Keratinocyte (primary cell): ENCODE results near the gene CSNK1D. TPM values are rescaled to one million over a fixed set of nuclear protein-coding genes. Genes with fewer than 3 reads are reported as not detected.
A peak's percentile ranks its signal among the peaks of the same experiment; 100 is the strongest.

Experiments used
- DNase-seq: peaks from one replicate; pipeline ENCODE4 v3.0.0-alpha.2; 2011; ENCODE audit warnings: low read depth, missing footprints, low spot score
- FAIRE-seq: peaks from 2 replicates; lab custom pipeline; 2011; peaks lifted over from hg19 to GRCh38; lab: Jason Lieb, UNC
- H2AFZ ChIP-seq: 2 replicates; pipeline ENCODE4 v1.6.0; 2012; ENCODE audit warnings: low read length, control low read depth, inconsistent platforms; ENCODE audit not compliant: control insufficient read depth
- H3K27ac ChIP-seq: 2 replicates; pipeline ENCODE4 v1.5.1; 2011; ENCODE audit warnings: low read length; ENCODE audit not compliant: control insufficient read depth, insufficient read depth
- H3K27me3 ChIP-seq: 3 replicates; pipeline ENCODE4 v1.6.0; 2011; ENCODE audit warnings: low read length; ENCODE audit not compliant: control insufficient read depth, insufficient read depth; ENCODE audit errors: extremely low read depth
- H3K36me3 ChIP-seq, 2 experiments: 2 replicates in 1 of 2; 3 replicates in 1 of 2; pipeline ENCODE4 v1.5.1; 2011; ENCODE audit warnings: low read length in 2 of 2, mild to moderate bottlenecking in 1 of 2; ENCODE audit not compliant: control insufficient read depth in 2 of 2, insufficient read depth in 2 of 2; ENCODE audit errors: extremely low read depth in 1 of 2
- H3K4me1 ChIP-seq: 3 replicates; pipeline ENCODE4 v1.5.1; 2011; ENCODE audit warnings: low read length; ENCODE audit not compliant: control insufficient read depth, insufficient read depth; ENCODE audit errors: extremely low read depth
- H3K4me2 ChIP-seq: 3 replicates; pipeline ENCODE4 v1.6.0; 2011; ENCODE audit warnings: low read depth, low read length; ENCODE audit not compliant: control insufficient read depth, insufficient read depth; ENCODE audit errors: extremely low read depth
- H3K4me3 ChIP-seq, 3 experiments: fragments of 200-600 bp in 1 of 3; sonication (generic) in 1 of 3; 2 replicates in 2 of 3; 3 replicates in 1 of 3; pipeline ENCODE4 v1.5.1; 2011 to 2016; ENCODE audit warnings: low read length in 3 of 3, mild to moderate bottlenecking in 3 of 3, control low read depth in 2 of 3, inconsistent platforms in 1 of 3, low read depth in 1 of 3, mixed read lengths in 1 of 3, mixed run types in 1 of 3, moderate library complexity in 1 of 3; ENCODE audit not compliant: control insufficient read depth in 2 of 3, insufficient read depth in 2 of 3; ENCODE audit errors: extremely low read depth in 1 of 3
- H3K79me2 ChIP-seq: 2 replicates; pipeline ENCODE4 v1.6.0; 2012; ENCODE audit warnings: low read length; ENCODE audit not compliant: control insufficient read depth, insufficient read depth
- H3K9ac ChIP-seq: 3 replicates; pipeline ENCODE4 v1.6.0; 2011; ENCODE audit warnings: low read length; ENCODE audit not compliant: control insufficient read depth, insufficient read depth; ENCODE audit errors: extremely low read depth
- H3K9me1 ChIP-seq: 3 replicates; pipeline ENCODE4 v1.6.0; 2011; ENCODE audit warnings: low read length; ENCODE audit not compliant: control insufficient read depth, insufficient read depth; ENCODE audit errors: extremely low read depth
- H3K9me3 ChIP-seq: 2 replicates; pipeline ENCODE4 v1.5.1; 2012; ENCODE audit warnings: low read depth, low read length; ENCODE audit not compliant: control insufficient read depth
- H4K20me1 ChIP-seq: 3 replicates; pipeline ENCODE4 v1.6.0; 2011; ENCODE audit warnings: low read length; ENCODE audit not compliant: control insufficient read depth, insufficient read depth; ENCODE audit errors: extremely low read depth
- EZH2 ChIP-seq: IDR thresholded peaks from one replicate; pipeline ENCODE4 v1.6.1; 2012; ENCODE audit warnings: inconsistent platforms, mild to moderate bottlenecking, low read length, moderate library complexity
- dilution Hi-C: fragments of 300-500 bp; cut with MboI; formaldehyde crosslinking; loops from one replicate; pipeline ENCODE4 v1.7.0; 2020; ENCODE audit warnings: low sequenced_read_pairs; ENCODE audit not compliant: extremely low pct_ligation_motif_present
- polyA plus RNA-seq, 5 experiments: library from polyadenylated mRNA; depleted of rRNA in 3 of 5; stranded (reverse) in 3 of 5; stranded (forward) in 1 of 5; unstranded in 1 of 5; fragments of >200 nt; gene quantifications; 1 replicate in 1 of 5; 2 replicates in 3 of 5; 3 replicates in 1 of 5; pipeline versions ENCODE4 v1.2.1 to v1.2.3, GENCODE V29; 2011 to 2012; ENCODE audit warnings: missing spikeins in 2 of 5, low read depth in 1 of 5, low replicate concordance in 1 of 5
- TF ChIP-seq, protein P1 (sequence below), 3 experiments: IDR thresholded peaks in 1 of 3; conservative IDR thresholded peaks in 1 of 3; optimal IDR thresholded peaks in 1 of 3; 2 replicates in 2 of 3; 3 replicates in 1 of 3; pipeline versions ENCODE3 to v1.5.1; 2011; ENCODE audit warnings: low read length in 3 of 3, mild to moderate bottlenecking in 3 of 3, moderate library complexity in 2 of 3, control low read depth in 1 of 3, inconsistent platforms in 1 of 3; ENCODE audit not compliant: insufficient read depth in 2 of 3; ENCODE audit errors: extremely low read depth in 1 of 3

CSNK1D gene
- polyA plus RNA-seq, 1 donor (not counting 4 experiments of a cell fraction or from before 2014, with no cell fraction given) = 86.0 TPM

DNA sequence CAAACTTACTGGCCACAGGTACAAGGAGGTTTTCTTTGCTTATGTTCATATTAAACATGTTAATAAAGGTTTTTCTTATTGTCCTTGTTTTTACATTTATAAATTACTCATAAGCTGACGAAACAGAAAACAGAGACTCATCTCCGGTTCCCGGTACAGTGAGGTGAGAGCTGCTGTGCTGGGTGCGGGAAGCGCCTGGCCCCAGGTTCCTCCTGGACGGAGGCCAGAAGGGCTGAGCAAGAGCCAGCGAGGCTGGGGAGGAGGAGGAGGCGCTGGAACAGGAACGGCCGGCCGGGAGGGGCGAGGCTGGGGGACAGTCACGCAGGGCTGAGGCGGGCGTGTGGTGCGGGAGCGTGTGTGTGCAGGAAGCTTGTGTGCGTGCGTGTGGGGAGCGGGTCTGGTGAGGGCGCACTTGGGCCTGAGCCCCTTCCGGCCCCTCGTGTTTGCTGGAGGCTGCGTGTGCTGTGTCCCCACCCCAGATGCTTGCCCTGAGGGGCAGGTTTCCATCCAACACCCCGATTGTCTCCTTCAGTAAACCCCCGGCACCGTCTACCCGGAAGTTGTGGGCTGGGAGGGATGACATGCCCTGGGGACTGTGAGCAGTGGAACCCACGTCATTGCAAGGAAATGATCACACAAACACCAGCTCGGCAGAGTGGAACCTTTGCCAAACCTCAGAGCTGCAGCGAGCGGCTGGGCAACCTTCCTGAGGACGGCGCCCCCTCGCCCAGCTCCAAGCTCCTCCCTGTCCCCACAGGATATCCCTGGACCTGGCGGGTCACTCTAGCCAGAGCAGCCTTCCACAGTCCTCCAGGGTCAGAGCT is 24.4 kb upstream of the CSNK1D start:
- TF ChIP-seq, protein P1, sequence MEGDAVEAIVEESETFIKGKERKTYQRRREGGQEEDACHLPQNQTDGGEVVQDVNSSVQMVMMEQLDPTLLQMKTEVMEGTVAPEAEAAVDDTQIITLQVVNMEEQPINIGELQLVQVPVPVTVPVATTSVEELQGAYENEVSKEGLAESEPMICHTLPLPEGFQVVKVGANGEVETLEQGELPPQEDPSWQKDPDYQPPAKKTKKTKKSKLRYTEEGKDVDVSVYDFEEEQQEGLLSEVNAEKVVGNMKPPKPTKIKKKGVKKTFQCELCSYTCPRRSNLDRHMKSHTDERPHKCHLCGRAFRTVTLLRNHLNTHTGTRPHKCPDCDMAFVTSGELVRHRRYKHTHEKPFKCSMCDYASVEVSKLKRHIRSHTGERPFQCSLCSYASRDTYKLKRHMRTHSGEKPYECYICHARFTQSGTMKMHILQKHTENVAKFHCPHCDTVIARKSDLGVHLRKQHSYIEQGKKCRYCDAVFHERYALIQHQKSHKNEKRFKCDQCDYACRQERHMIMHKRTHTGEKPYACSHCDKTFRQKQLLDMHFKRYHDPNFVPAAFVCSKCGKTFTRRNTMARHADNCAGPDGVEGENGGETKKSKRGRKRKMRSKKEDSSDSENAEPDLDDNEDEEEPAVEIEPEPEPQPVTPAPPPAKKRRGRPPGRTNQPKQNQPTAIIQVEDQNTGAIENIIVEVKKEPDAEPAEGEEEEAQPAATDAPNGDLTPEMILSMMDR (optimal IDR thresholded peaks at IDR 0.05 in 1 of 3, IDR thresholded peaks at IDR 0.05 in 1 of 3, conservative IDR thresholded peaks at IDR 0.05 in 1 of 3; ENCODE audit: extremely low read depth in 1 of 3, insufficient read depth in 2 of 3, low read length in 3 of 3) = peak in 2 of 3 experiments; percentile 5 to 31
- no peak for TF ChIP-seq EZH2
- no peaks in the 10 kb centered on the region for H3K9me3 ChIP-seq
- peak overlapping the region; percentile 35 to 61 (median 57) for H3K4me3 ChIP-seq
- peak; percentile 86 for DNase-seq
- FAIRE-seq = peak; percentile 86
- H3K27ac ChIP-seq = peak overlapping the region; percentile 97
- H2AFZ ChIP-seq = peak overlapping the region; percentile 48
- no peaks in the 10 kb centered on the region for H3K9me1 ChIP-seq
- peaks cover 56% of the 10 kb centered on the region for H3K4me1 ChIP-seq
- peak overlapping the region; percentile 84 for H3K4me2 ChIP-seq
- H3K36me3 ChIP-seq = no peaks in the 10 kb centered on the region
- H3K9ac ChIP-seq = peak overlapping the region; percentile 84
- H3K27me3 ChIP-seq = no peaks in the 10 kb centered on the region
- H4K20me1 ChIP-seq = no peaks in the 10 kb centered on the region
- dilution Hi-C loops = no loop called here
- H3K79me2 ChIP-seq = no peaks in the 10 kb centered on the region

DNA sequence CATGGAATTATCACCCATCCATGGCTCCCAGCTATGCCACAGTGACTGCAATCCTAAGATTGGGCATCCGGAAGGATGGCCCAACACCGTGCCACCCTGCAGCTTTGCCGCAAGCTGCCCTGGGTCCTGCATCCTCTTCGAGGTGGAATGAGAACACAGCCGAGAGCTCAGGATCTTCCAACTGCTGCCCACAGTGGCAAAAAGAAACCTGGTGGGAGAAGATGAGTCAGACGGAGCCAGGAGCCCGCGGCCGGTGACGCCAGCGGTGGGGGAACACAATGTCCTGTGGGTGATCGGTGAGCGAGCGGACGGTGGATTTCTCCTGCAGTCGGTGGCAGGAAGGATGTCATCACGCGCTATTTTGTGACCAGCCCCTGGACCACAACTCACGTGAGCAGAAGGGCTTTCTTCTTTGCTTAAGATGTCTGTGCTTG is 23.8 kb upstream of the CSNK1D start:
- Histone ChIP-seq H3K79me2 (no peaks in the 10 kb centered on the region), H3K36me3 (no peaks in the 10 kb centered on the region), H3K4me2 (peak overlapping the region; percentile 84), H3K4me1 (peaks cover 54% of the 10 kb centered on the region), H3K9me1 (no peaks in the 10 kb centered on the region), H3K9ac (peak overlapping the region; percentile 84), H3K9me3 (no peaks in the 10 kb centered on the region), H3K27me3 (no peaks in the 10 kb centered on the region), H4K20me1 (no peaks in the 10 kb centered on the region), H2AFZ (peak overlapping the region; percentile 32), H3K27ac (peak overlapping the region; percentile 97), H3K4me3 (peak overlapping the region; percentile 7 to 61 (median 52))
- TF ChIP-seq, protein P1 (optimal IDR thresholded peaks at IDR 0.05 in 1 of 3, IDR thresholded peaks at IDR 0.05 in 1 of 3, conservative IDR thresholded peaks at IDR 0.05 in 1 of 3; ENCODE audit: extremely low read depth in 1 of 3, insufficient read depth in 2 of 3, low read length in 3 of 3) = no peak
- no peak for TF ChIP-seq EZH2
- dilution Hi-C loops = no loop called here
- FAIRE-seq (peak; percentile 41), DNase-seq (no peak)
